Gastroesophageal sphincter (tissue), 4 donors: ENCODE results near the gene STAMBP. TPM values are rescaled to one million over a fixed set of nuclear protein-coding genes. Genes with fewer than 3 reads are reported as not detected.
A peak's percentile ranks its signal among the peaks of the same experiment; 100 is the strongest.

ENCODE experiments used
- ATAC-seq: fragments of 150-250 bp; one replicate; pipeline ENCODE4 v1.9.1; 2016; ENCODE audit warnings: mild to moderate bottlenecking, moderate library complexity
- H3K27ac ChIP-seq, 4 donors: fragments of 200-600 bp; sonication (generic) in 3 of 4; 1 replicate in 3 of 4; 2 replicates in 1 of 4; pipeline ENCODE4 v1.5.1; 2016 to 2019
- H3K27me3 ChIP-seq: fragments of 200-600 bp; sonication (generic); one replicate; pipeline ENCODE4 v1.5.1; 2019
- H3K36me3 ChIP-seq, 2 donors: fragments of 200-600 bp; sonication (generic); one replicate each; pipeline ENCODE4 v1.5.1; 2019; ENCODE audit warnings: control low read depth in 1 of 2
- H3K4me1 ChIP-seq, 3 donors: fragments of 200-600 bp; sonication (generic); 1 replicate in 2 of 3; 2 replicates in 1 of 3; pipeline ENCODE4 v1.5.1; 2016 to 2019; ENCODE audit warnings: control low read depth in 2 of 3
- H3K4me3 ChIP-seq, 2 donors: fragments of 200-600 bp; sonication (generic); one replicate each; pipeline ENCODE4 v1.5.1; 2019; ENCODE audit warnings: mild to moderate bottlenecking in 1 of 2, moderate library complexity in 1 of 2
- H3K9me3 ChIP-seq, 3 donors: fragments of 200-600 bp; sonication (generic); one replicate each; pipeline ENCODE4 v1.5.1; 2017 to 2019; ENCODE audit warnings: control low read depth in 2 of 3
- CTCF ChIP-seq, 4 experiments: fragments of 200-600 bp in 2 of 4; fragments of 450-650 bp in 2 of 4; sonication (generic) in 1 of 4; IDR thresholded peaks; one replicate each; pipeline ENCODE4 v1.5.1; 2017 to 2019; ENCODE audit warnings: antibody characterized with exemption in 4 of 4, mild to moderate bottlenecking in 2 of 4, moderate library complexity in 2 of 4
- EP300 ChIP-seq: sonication (generic); formaldehyde crosslinking; IDR thresholded peaks from one replicate; pipeline ENCODE4 v1.6.1; 2017; ENCODE audit warnings: antibody characterized with exemption, mild to moderate bottlenecking
- POLR2A ChIP-seq, 2 donors: fragments of 450-650 bp; IDR thresholded peaks; one replicate each; pipeline ENCODE4 v1.6.1; 2017; ENCODE audit warnings: antibody characterized with exemption in 2 of 2, mild to moderate bottlenecking in 2 of 2, moderate library complexity in 1 of 2
- POLR2AphosphoS5 ChIP-seq: sonication (generic); formaldehyde crosslinking; IDR thresholded peaks from one replicate; pipeline ENCODE4 v1.6.1; 2017; ENCODE audit warnings: antibody characterized with exemption
- WGBS, 2 donors: methylation state at CpG; one replicate each; pipeline ENCODE4 v1.1.5; 2018; ENCODE audit warnings: low coverage in 1 of 2; 5-methylcytosine and 5-hydroxymethylcytosine counted together
- total RNA-seq, 4 donors: library from RNA; depleted of rRNA; stranded (reverse); fragments of >200 nt; gene quantifications; one replicate each; pipeline ENCODE4 v1.1.0, GENCODE V29; 2016

Gene STAMBP
- total RNA-seq, 4 donors from 2014 or later, result 37.7 to 82.0 (median 44.1) TPM

- no peak for ATAC-seq
These were observed 76.2 kb downstream of the STAMBP start for GRCh38 chr2:73904952-73905351.

GRCh38 chr2:73906847-73907505 is 78.2 kb downstream of the STAMBP start:
- H3K27ac ChIP-seq, result peak overlapping the region; percentile 62 to 91 (median 75)
- 18 to 35% methylated on average over 2 to 5 of the region's 5 CpGs for WGBS, 2 donors
- no peak for ATAC-seq

More at GRCh38 chr2:73904952-73905351, 76.2 kb downstream of the STAMBP start:
- Histone ChIP-seq H3K27me3 (no peaks in the 10 kb centered on the region), H3K36me3 (peaks cover 4 to 76% of the 10 kb centered on the region in 2 donors), H3K27ac (peak overlapping the region in 1 of 4 donors; percentile 91), H3K9me3 (no peaks in the 10 kb centered on the region), H3K4me3 (no peak overlapping the region), H3K4me1 (peaks cover 0 to 79% (median 0%) of the 10 kb centered on the region in 3 donors)
- 43 to 59% methylated on average over 1 of the region's 1 CpG for WGBS, 2 donors
- no peak for TF ChIP-seq CTCF (IDR thresholded peaks at IDR 0.05)
- TF ChIP-seq EP300, result no peak
- TF ChIP-seq POLR2A (IDR thresholded peaks at IDR 0.05), result no peak
- TF ChIP-seq POLR2AphosphoS5, result no peak

GRCh38 chr2:73907840-73908452 is 79.2 kb downstream of the STAMBP start:
- no peaks in the 10 kb centered on the region for H3K9me3 ChIP-seq
- peak; percentile 31 for ATAC-seq
- no peak overlapping the region for H3K4me3 ChIP-seq
- peaks cover 4 to 68% of the 10 kb centered on the region in 2 donors for H3K36me3 ChIP-seq
- peak overlapping the region; percentile 62 to 91 (median 75) for H3K27ac ChIP-seq
- no peaks in the 10 kb centered on the region for H3K27me3 ChIP-seq
- peaks cover 0 to 56% (median 0%) of the 10 kb centered on the region in 3 donors for H3K4me1 ChIP-seq
- peak; percentile 49 for TF ChIP-seq POLR2AphosphoS5
- TF ChIP-seq EP300, result no peak
- peak in 1 of 4 experiments; percentile 24 for TF ChIP-seq CTCF (IDR thresholded peaks at IDR 0.05)
- TF ChIP-seq POLR2A (IDR thresholded peaks at IDR 0.05), result peak in 1 of 2 donors; percentile 2
- WGBS, 2 donors, result 11 to 21% methylated on average over 1 to 3 of the region's 5 CpGs

More at GRCh38 chr2:73906847-73907505, 78.2 kb downstream of the STAMBP start:
- Histone ChIP-seq H3K4me3 (no peak overlapping the region), H3K27me3 (no peaks in the 10 kb centered on the region), H3K36me3 (peaks cover 4 to 71% of the 10 kb centered on the region in 2 donors), H3K9me3 (no peaks in the 10 kb centered on the region), H3K4me1 (peaks cover 0 to 60% (median 0%) of the 10 kb centered on the region in 3 donors)
- TF ChIP-seq POLR2A (IDR thresholded peaks at IDR 0.05) (no peak), EP300 (no peak), CTCF (IDR thresholded peaks at IDR 0.05) (no peak), POLR2AphosphoS5 (peak; percentile 4)

- ATAC-seq, result no peak
These were observed 80.2 kb downstream of the STAMBP start for GRCh38 chr2:73908689-73909652.

More at GRCh38 chr2:73908689-73909652, 80.2 kb downstream of the STAMBP start:
- 30 to 36% methylated on average over 7 to 10 of the region's 10 CpGs for WGBS, 2 donors
- peaks cover 9 to 68% of the 10 kb centered on the region in 2 donors for H3K36me3 ChIP-seq
- H3K4me1 ChIP-seq, result peaks cover 0 to 47% (median 0%) of the 10 kb centered on the region in 3 donors
- TF ChIP-seq CTCF (IDR thresholded peaks at IDR 0.05) (no peak), EP300 (no peak), POLR2AphosphoS5 (peak; percentile 35), POLR2A (IDR thresholded peaks at IDR 0.05) (peak in 1 of 2 donors; percentile 7)
- H3K9me3 ChIP-seq, result no peaks in the 10 kb centered on the region
- H3K4me3 ChIP-seq, result no peak overlapping the region
- peak overlapping the region; percentile 62 to 91 (median 75) for H3K27ac ChIP-seq
- H3K27me3 ChIP-seq, result no peaks in the 10 kb centered on the region
